ENCODE data around the gene PLA2G4E.

PLA2G4E gene

GRCh38 chr15:41950489-41950888 lies 70.4 kb downstream of the PLA2G4E start:
- Histone ChIP-seq H3K36me3 (ENCODE audit: control insufficient read depth, insufficient read depth, low read length) (peaks cover 30% of the 10 kb centered on the region), H3K27me3 (replicated peaks; ENCODE audit: control insufficient read depth, insufficient read depth, low read length) (no peaks in the 10 kb centered on the region), H3K4me3 (replicated peaks; ENCODE audit: low read depth, low read length) (no peak overlapping the region)
- no peak for DNase-seq (ENCODE audit: extremely low read depth, insufficient read length)
- TF ChIP-seq CTCF (IDR thresholded peaks at IDR 0.05; ENCODE audit: insufficient read depth, low read length, poor library complexity, severe bottlenecking), result no peak

GRCh38 chr15:41950127-41950483 lies 70.7 kb downstream of the PLA2G4E start:
- Histone ChIP-seq H3K36me3 (ENCODE audit: control insufficient read depth, insufficient read depth, low read length) (peaks cover 31% of the 10 kb centered on the region), H3K4me3 (replicated peaks; ENCODE audit: low read depth, low read length) (no peak overlapping the region), H3K27me3 (replicated peaks; ENCODE audit: control insufficient read depth, insufficient read depth, low read length) (no peaks in the 10 kb centered on the region)
- TF ChIP-seq CTCF (IDR thresholded peaks at IDR 0.05; ENCODE audit: insufficient read depth, low read length, poor library complexity, severe bottlenecking), result no peak
- DNase-seq (ENCODE audit: extremely low read depth, insufficient read length), result no peak

- no peak for TF ChIP-seq CTCF (IDR thresholded peaks at IDR 0.05; ENCODE audit: insufficient read depth, low read length, poor library complexity, severe bottlenecking)
- peaks cover 30% of the 10 kb centered on the region for H3K36me3 ChIP-seq (ENCODE audit: control insufficient read depth, insufficient read depth, low read length)
- H3K27me3 ChIP-seq (replicated peaks; ENCODE audit: control insufficient read depth, insufficient read depth, low read length), result no peaks in the 10 kb centered on the region
- no peak overlapping the region for H3K4me3 ChIP-seq (replicated peaks; ENCODE audit: low read depth, low read length)
- no peak for DNase-seq (ENCODE audit: extremely low read depth, insufficient read length)
Observed at GRCh38 chr15:41949401-41950126, 71.3 kb downstream of the PLA2G4E start.

- no peaks in the 10 kb centered on the region for H3K27me3 ChIP-seq (replicated peaks; ENCODE audit: control insufficient read depth, insufficient read depth, low read length)
- no peak overlapping the region for H3K4me3 ChIP-seq (replicated peaks; ENCODE audit: low read depth, low read length)
- H3K36me3 ChIP-seq (ENCODE audit: control insufficient read depth, insufficient read depth, low read length), result peaks cover 32% of the 10 kb centered on the region
- TF ChIP-seq CTCF (IDR thresholded peaks at IDR 0.05; ENCODE audit: insufficient read depth, low read length, poor library complexity, severe bottlenecking), result no peak
- DNase-seq (ENCODE audit: extremely low read depth, insufficient read length), result no peak
Observed at GRCh38 chr15:41948490-41948889, 72.4 kb downstream of the PLA2G4E start.

GRCh38 chr15:41946970-41947369 lies 73.9 kb downstream of the PLA2G4E start:
- Histone ChIP-seq H3K27me3 (replicated peaks; ENCODE audit: control insufficient read depth, insufficient read depth, low read length) (no peaks in the 10 kb centered on the region), H3K4me3 (replicated peaks; ENCODE audit: low read depth, low read length) (no peak overlapping the region), H3K36me3 (ENCODE audit: control insufficient read depth, insufficient read depth, low read length) (peaks cover 36% of the 10 kb centered on the region)
- TF ChIP-seq CTCF (IDR thresholded peaks at IDR 0.05; ENCODE audit: insufficient read depth, low read length, poor library complexity, severe bottlenecking), result no peak
- DNase-seq (ENCODE audit: extremely low read depth, insufficient read length), result no peak

- Histone ChIP-seq H3K36me3 (ENCODE audit: control insufficient read depth, insufficient read depth, low read length) (peaks cover 35% of the 10 kb centered on the region), H3K4me3 (replicated peaks; ENCODE audit: low read depth, low read length) (no peak overlapping the region), H3K27me3 (replicated peaks; ENCODE audit: control insufficient read depth, insufficient read depth, low read length) (no peaks in the 10 kb centered on the region)
- DNase-seq (ENCODE audit: extremely low read depth, insufficient read length), result no peak
- TF ChIP-seq CTCF (IDR thresholded peaks at IDR 0.05; ENCODE audit: insufficient read depth, low read length, poor library complexity, severe bottlenecking), result no peak
Observed at GRCh38 chr15:41945731-41946130, 75.1 kb downstream of the PLA2G4E start.
